ENCODE measurements around the gene AURKA.

AURKA gene

DNA sequence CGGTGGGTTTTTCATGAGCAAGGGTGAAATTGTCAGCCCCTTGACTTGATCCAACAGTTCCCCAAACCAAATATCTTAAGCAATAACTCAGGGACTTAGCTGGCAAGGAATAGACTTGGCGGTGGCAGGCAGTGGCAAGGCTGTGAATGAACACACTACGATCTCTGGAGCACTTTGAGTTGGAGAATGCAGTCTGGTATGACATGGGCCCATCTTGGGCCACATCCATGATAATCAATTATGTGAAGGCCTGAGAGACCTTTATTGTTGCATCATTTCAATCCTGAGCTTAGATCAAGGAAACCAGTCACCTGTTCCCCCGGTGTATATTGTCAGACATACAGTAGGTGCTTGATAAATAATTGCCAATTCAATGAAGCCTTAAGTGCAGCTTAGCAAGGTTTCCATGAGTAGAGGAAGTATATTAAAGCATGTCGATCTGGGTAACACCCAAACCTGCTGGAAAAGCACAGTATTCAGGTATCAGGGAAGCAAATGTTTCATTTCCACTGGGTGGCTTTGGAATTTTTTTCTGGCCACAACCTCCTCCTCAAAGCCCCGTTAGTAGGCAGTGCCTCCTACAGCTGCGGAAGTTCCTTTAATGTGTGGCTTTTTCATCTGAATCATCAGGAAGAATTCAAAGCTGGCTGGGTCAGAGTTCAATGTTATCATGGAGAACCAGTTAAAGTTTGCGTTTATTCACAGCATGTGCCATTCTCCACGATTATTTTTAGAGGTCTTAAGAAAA lies 30.2 kb upstream of the AURKA start:
- H3K9me2 ChIP-seq (replicated peaks; ENCODE audit: low read depth, low read length): no peaks in the 10 kb centered on the region
- no peaks in the 10 kb centered on the region for H3F3A ChIP-seq (ENCODE audit: low read depth)
- H3K27me3 ChIP-seq (ENCODE audit: insufficient read depth, low read length, poor library complexity, severe bottlenecking): no peaks in the 10 kb centered on the region
- H3K9me3 ChIP-seq (ENCODE audit: insufficient read depth, low read depth, low read length): no peaks in the 10 kb centered on the region
- no peak overlapping the region for H3K9ac ChIP-seq (ENCODE audit: low read depth, low read length, poor library complexity, severe bottlenecking)
- no peaks in the 10 kb centered on the region for H3K79me2 ChIP-seq (ENCODE audit: insufficient read depth, low read length)
- H4K20me1 ChIP-seq (ENCODE audit: insufficient read depth, low read length, poor library complexity, severe bottlenecking): no peaks in the 10 kb centered on the region
- H2AFZ ChIP-seq (ENCODE audit: low read length): no peak overlapping the region
- no peaks in the 10 kb centered on the region for H3K36me3 ChIP-seq (ENCODE audit: insufficient read depth, low read length)
- H3K4me2 ChIP-seq (ENCODE audit: low read depth, low read length, poor library complexity, severe bottlenecking): no peak overlapping the region
- no peak for TF ChIP-seq EZH2phosphoT487 (IDR thresholded peaks at IDR 0.05; ENCODE audit: borderline replicate concordance)
- TF ChIP-seq, protein P1, sequence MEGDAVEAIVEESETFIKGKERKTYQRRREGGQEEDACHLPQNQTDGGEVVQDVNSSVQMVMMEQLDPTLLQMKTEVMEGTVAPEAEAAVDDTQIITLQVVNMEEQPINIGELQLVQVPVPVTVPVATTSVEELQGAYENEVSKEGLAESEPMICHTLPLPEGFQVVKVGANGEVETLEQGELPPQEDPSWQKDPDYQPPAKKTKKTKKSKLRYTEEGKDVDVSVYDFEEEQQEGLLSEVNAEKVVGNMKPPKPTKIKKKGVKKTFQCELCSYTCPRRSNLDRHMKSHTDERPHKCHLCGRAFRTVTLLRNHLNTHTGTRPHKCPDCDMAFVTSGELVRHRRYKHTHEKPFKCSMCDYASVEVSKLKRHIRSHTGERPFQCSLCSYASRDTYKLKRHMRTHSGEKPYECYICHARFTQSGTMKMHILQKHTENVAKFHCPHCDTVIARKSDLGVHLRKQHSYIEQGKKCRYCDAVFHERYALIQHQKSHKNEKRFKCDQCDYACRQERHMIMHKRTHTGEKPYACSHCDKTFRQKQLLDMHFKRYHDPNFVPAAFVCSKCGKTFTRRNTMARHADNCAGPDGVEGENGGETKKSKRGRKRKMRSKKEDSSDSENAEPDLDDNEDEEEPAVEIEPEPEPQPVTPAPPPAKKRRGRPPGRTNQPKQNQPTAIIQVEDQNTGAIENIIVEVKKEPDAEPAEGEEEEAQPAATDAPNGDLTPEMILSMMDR (conservative IDR thresholded peaks at IDR 0.05; ENCODE audit: low read length): no peak
- peaks cover 26% of the 10 kb centered on the region for H3K4me1 ChIP-seq (ENCODE audit: insufficient read depth, low read length, poor library complexity, severe bottlenecking)
- no peak overlapping the region for H3K4me3 ChIP-seq (ENCODE audit: low read length, poor library complexity, severe bottlenecking)

DNA sequence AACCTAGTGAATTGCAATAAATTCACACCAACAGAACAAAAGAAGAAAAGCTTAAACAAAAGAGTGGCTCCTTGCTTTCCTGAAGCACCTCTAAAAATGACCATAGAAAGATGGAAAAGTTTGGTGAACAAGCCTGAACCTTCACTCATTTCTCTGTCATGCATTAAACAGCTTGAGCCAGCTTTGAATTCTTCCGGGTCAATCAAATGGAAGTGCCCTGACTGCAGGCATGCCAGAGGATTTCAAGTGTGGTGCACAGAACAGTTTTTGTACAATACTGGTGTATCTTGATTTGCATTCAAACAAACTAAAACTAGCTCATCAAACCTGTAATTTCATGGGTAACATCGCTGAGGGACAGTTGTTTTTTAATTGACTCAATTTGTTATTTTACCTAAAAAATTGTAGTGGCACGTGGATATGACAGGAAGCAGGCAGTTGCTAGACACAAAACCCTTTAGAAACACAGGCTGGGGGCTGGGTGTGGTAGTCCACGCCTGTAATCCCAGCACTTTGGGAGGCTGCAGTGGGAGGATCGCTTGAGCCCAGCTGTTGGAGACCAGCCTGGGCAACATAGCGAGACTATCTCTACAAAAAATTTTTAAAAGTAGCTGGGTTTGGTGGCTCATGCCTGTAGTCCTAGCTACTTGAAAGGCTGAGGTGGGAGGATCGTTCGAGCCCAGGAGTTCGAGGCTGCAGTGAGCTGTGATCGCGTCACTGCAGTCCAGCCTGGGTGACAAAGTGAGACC lies 29.1 kb upstream of the AURKA start:
- Histone ChIP-seq H3K36me3 (ENCODE audit: insufficient read depth, low read length) (no peaks in the 10 kb centered on the region), H4K20me1 (ENCODE audit: insufficient read depth, low read length, poor library complexity, severe bottlenecking) (no peaks in the 10 kb centered on the region), H3K9me2 (replicated peaks; ENCODE audit: low read depth, low read length) (no peaks in the 10 kb centered on the region), H2AFZ (ENCODE audit: low read length) (no peak overlapping the region), H3K9ac (ENCODE audit: low read depth, low read length, poor library complexity, severe bottlenecking) (no peak overlapping the region), H3K4me1 (ENCODE audit: insufficient read depth, low read length, poor library complexity, severe bottlenecking) (peaks cover 26% of the 10 kb centered on the region), H3K79me2 (ENCODE audit: insufficient read depth, low read length) (no peaks in the 10 kb centered on the region), H3K4me2 (ENCODE audit: low read depth, low read length, poor library complexity, severe bottlenecking) (no peak overlapping the region), H3K9me3 (ENCODE audit: insufficient read depth, low read depth, low read length) (no peaks in the 10 kb centered on the region), H3K27me3 (ENCODE audit: insufficient read depth, low read length, poor library complexity, severe bottlenecking) (no peaks in the 10 kb centered on the region), H3F3A (ENCODE audit: low read depth) (no peaks in the 10 kb centered on the region), H3K4me3 (ENCODE audit: low read length, poor library complexity, severe bottlenecking) (no peak overlapping the region)
- TF ChIP-seq, protein P1 (conservative IDR thresholded peaks at IDR 0.05; ENCODE audit: low read length): no peak
- no peak for TF ChIP-seq EZH2phosphoT487 (IDR thresholded peaks at IDR 0.05; ENCODE audit: borderline replicate concordance)

DNA sequence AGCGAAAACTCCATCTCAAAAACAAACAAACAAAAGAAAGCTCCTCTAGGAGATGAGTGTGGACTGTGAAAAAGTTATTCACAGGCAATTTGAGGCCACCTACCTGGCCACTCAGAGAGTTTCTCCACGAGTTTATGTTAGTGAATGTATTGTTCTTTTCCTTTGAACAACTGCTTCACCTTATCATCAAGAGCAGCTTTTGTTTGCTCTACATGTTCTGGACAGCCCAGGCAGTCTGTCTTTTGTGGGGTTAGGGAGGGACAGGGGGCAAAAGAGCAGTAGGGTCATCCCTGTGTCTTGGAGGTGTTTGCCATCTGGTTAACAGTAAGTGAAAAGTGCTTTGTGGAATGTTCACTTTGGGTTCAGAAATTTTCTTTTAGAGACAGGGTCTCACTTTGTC lies 28.0 kb upstream of the AURKA start:
- no peaks in the 10 kb centered on the region for H3K9me2 ChIP-seq (replicated peaks; ENCODE audit: low read depth, low read length)
- no peaks in the 10 kb centered on the region for H3F3A ChIP-seq (ENCODE audit: low read depth)
- H2AFZ ChIP-seq (ENCODE audit: low read length): no peak overlapping the region
- H3K9ac ChIP-seq (ENCODE audit: low read depth, low read length, poor library complexity, severe bottlenecking): no peak overlapping the region
- no peaks in the 10 kb centered on the region for H3K79me2 ChIP-seq (ENCODE audit: insufficient read depth, low read length)
- no peaks in the 10 kb centered on the region for H3K27me3 ChIP-seq (ENCODE audit: insufficient read depth, low read length, poor library complexity, severe bottlenecking)
- H3K4me2 ChIP-seq (ENCODE audit: low read depth, low read length, poor library complexity, severe bottlenecking): no peak overlapping the region
- H4K20me1 ChIP-seq (ENCODE audit: insufficient read depth, low read length, poor library complexity, severe bottlenecking): no peaks in the 10 kb centered on the region
- no peak for TF ChIP-seq EZH2phosphoT487 (IDR thresholded peaks at IDR 0.05; ENCODE audit: borderline replicate concordance)
- TF ChIP-seq, protein P1 (conservative IDR thresholded peaks at IDR 0.05; ENCODE audit: low read length): no peak
- H3K9me3 ChIP-seq (ENCODE audit: insufficient read depth, low read depth, low read length): no peaks in the 10 kb centered on the region
- H3K36me3 ChIP-seq (ENCODE audit: insufficient read depth, low read length): no peaks in the 10 kb centered on the region
- H3K4me1 ChIP-seq (ENCODE audit: insufficient read depth, low read length, poor library complexity, severe bottlenecking): peaks cover 26% of the 10 kb centered on the region
- H3K4me3 ChIP-seq (ENCODE audit: low read length, poor library complexity, severe bottlenecking): no peak overlapping the region

All from Loucy (cell line).